Progenitor cell of endocrine pancreas (in vitro differentiated cells): ENCODE measurements around the gene POLR3F. TPM values are rescaled to one million over a fixed set of nuclear protein-coding genes. Genes with fewer than 3 reads are reported as not detected.

ENCODE experiments used
- DNase-seq: peaks from one replicate; pipeline ENCODE4 v3.0.0; 2021; ENCODE audit warnings: low spot score; ENCODE audit not compliant: unreplicated experiment
- H3K27ac Mint-ChIP-seq: 2 replicates; pipeline ENCODE4 v1.8.0; 2021; ENCODE audit warnings: mild to moderate bottlenecking, moderate library complexity, mixed read lengths
- H3K27me3 Mint-ChIP-seq: 2 replicates; pipeline ENCODE4 v1.8.0; 2021; ENCODE audit warnings: mixed read lengths
- H3K36me3 Mint-ChIP-seq: 2 replicates; pipeline ENCODE4 v1.8.0; 2022; ENCODE audit warnings: mixed read lengths; ENCODE audit not compliant: insufficient read depth
- H3K4me1 Mint-ChIP-seq: 2 replicates; pipeline ENCODE4 v1.8.0; 2021; ENCODE audit warnings: low read depth, mixed read lengths
- H3K4me3 Mint-ChIP-seq: 2 replicates; pipeline ENCODE4 v1.8.0; 2021; ENCODE audit warnings: low read depth, mild to moderate bottlenecking, moderate library complexity, mixed read lengths
- H3K9me3 Mint-ChIP-seq: 2 replicates; pipeline ENCODE4 v1.8.0; 2021; ENCODE audit warnings: low read depth, mixed read lengths
- CTCF ChIP-seq: fragments of 200-600 bp; sonication (generic); IDR thresholded peaks from one replicate; pipeline ENCODE4 v1.5.0; 2021; ENCODE audit warnings: antibody characterized with exemption, mild to moderate bottlenecking; ENCODE audit not compliant: unreplicated experiment
- total RNA-seq: library from RNA; stranded (reverse); gene quantifications from 2 replicates; pipeline ENCODE4 v1.2.1, GENCODE V29; 2021

The POLR3F gene
- total RNA-seq, 1 donor from 2014 or later, result 14.3 TPM

DNA sequence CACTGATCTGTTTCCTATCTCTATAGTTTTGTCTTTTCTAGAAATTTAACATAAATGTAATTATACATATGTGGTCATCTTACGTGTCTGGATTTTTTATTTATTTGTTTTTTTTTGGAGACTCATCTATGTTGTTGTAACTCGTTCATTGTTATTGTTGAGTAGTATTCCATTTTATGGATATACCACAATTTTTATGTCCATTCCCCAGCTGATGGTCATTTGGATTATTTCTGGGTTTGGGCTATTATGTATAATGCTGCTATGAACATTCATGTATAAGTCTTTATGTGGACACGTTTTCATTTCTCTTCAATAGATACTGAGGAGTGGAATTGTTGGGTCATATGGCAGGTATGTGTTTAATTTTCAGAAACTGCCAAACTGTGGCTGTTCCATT, 10.6 kb upstream of the POLR3F start:
- no peak overlapping the region for H3K27ac Mint-ChIP-seq

GRCh38 chr20:18465536-18466200, 1.5 kb upstream of the POLR3F start:
- peak overlapping the region; percentile 97 for H3K4me3 Mint-ChIP-seq

More for the DNA sequence above, 10.6 kb upstream of the POLR3F start:
- Mint-ChIP-seq H3K9me3 (no peaks in the 10 kb centered on the region), H3K27me3 (no peaks in the 10 kb centered on the region), H3K4me1 (no peaks in the 10 kb centered on the region), H3K36me3 (peaks cover 13% of the 10 kb centered on the region), H3K4me3 (no peak overlapping the region)
- DNase-seq, result no peak
- TF ChIP-seq CTCF, result no peak

GRCh38 chr20:18466574-18466893, 656 bp upstream of the POLR3F start:
- Mint-ChIP-seq H3K4me3 (peak overlapping the region; percentile 97), H3K4me1 (peaks cover 22% of the 10 kb centered on the region), H3K9me3 (no peaks in the 10 kb centered on the region), H3K36me3 (no peaks in the 10 kb centered on the region), H3K27ac (peak overlapping the region; percentile 100), H3K27me3 (no peaks in the 10 kb centered on the region)
- DNase-seq, result no peak
- no peak for TF ChIP-seq CTCF

More at GRCh38 chr20:18465536-18466200, 1.5 kb upstream of the POLR3F start:
- Mint-ChIP-seq H3K36me3 (no peaks in the 10 kb centered on the region), H3K27me3 (no peaks in the 10 kb centered on the region), H3K9me3 (no peaks in the 10 kb centered on the region), H3K27ac (peak overlapping the region; percentile 49), H3K4me1 (peaks cover 22% of the 10 kb centered on the region)
- TF ChIP-seq CTCF, result no peak
- no peak for DNase-seq

DNA sequence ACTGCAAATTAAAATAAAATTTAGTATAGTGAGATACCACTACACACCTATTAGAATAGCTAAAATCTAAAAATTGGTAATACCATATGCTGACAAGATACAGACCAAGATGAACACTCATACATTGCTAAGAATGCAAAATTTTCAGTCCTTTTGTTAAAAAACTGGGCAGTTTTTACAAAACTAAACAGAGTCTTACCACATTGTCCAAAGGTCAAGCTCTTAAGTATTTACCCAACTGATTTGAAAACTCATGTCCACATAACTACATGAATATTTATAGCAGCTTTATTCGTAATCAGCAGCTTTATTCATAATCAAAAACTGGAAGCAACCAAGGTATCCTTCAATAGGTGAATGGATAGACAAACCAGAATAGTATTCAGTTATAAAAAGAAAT, 10.0 kb downstream of the POLR3F start:
- Mint-ChIP-seq H3K4me3 (no peak overlapping the region), H3K36me3 (peaks cover 15% of the 10 kb centered on the region), H3K27me3 (no peaks in the 10 kb centered on the region), H3K4me1 (peaks cover 3% of the 10 kb centered on the region), H3K9me3 (no peaks in the 10 kb centered on the region), H3K27ac (no peak overlapping the region)
- DNase-seq, result no peak
- no peak for TF ChIP-seq CTCF

DNA sequence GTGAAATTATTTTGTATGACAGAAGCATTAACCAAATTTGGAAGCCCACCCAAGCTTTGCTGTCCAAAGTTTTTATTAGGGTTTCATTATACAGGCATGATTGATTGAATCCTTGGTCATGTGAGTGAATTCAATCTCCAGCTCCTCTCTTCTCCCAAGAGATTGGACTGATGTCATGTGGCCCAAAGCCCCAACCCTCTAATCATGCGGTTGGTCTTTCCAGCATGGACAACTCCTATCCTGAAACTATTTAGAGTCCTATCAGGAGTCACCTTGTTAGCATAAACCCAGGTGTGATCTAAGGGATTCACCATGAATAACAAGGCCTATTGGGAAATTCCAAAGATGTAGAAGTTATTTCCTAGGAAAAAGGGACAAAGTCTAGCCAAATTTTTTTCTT, 10.6 kb downstream of the POLR3F start:
- H3K27me3 Mint-ChIP-seq, result no peaks in the 10 kb centered on the region
- H3K36me3 Mint-ChIP-seq, result peaks cover 15% of the 10 kb centered on the region
- TF ChIP-seq CTCF, result no peak
- no peak overlapping the region for H3K4me3 Mint-ChIP-seq
- no peaks in the 10 kb centered on the region for H3K9me3 Mint-ChIP-seq
- no peak for DNase-seq
- no peak overlapping the region for H3K27ac Mint-ChIP-seq
- peaks cover 3% of the 10 kb centered on the region for H3K4me1 Mint-ChIP-seq
